Smooth muscle cell (in vitro differentiated cells): Measurements from ENCODE around the gene THOP1. TPM values are rescaled to one million over a fixed set of nuclear protein-coding genes. Genes with fewer than 3 reads are reported as not detected.

Experiments used
- DNase-seq: peaks from one replicate; lab custom pipeline; 2025; ENCODE audit not compliant: unreplicated experiment; lab: John Stamatoyannopoulos, UW
- H2AFZ ChIP-seq: fragments of 200-600 bp; sonication (generic); 2 replicates; pipeline ENCODE4 v1.6.0; 2016; ENCODE audit warnings: antibody characterized with exemption, low read depth, mild to moderate bottlenecking
- H3F3A ChIP-seq: fragments of 200-600 bp; sonication (generic); 2 replicates; pipeline ENCODE4 v1.6.0; 2017; ENCODE audit warnings: antibody characterized with exemption, low read depth
- H3K27ac ChIP-seq: fragments of 200-600 bp; sonication (generic); 2 replicates; pipeline ENCODE4 v1.5.1; 2016; ENCODE audit warnings: low read depth, mild to moderate bottlenecking
- H3K27me3 ChIP-seq: fragments of 200-600 bp; sonication (generic); 2 replicates; pipeline ENCODE4 v1.6.1; 2016; ENCODE audit warnings: low read depth, mild to moderate bottlenecking
- H3K36me3 ChIP-seq: fragments of 200-600 bp; sonication (generic); 2 replicates; pipeline ENCODE4 v1.5.1; 2016; ENCODE audit warnings: low read depth
- H3K4me1 ChIP-seq: fragments of 200-600 bp; sonication (generic); 2 replicates; pipeline ENCODE4 v1.5.1; 2016; ENCODE audit warnings: low read depth
- H3K4me2 ChIP-seq: fragments of 200-600 bp; sonication (generic); 2 replicates; pipeline ENCODE4 v1.6.0; 2016; ENCODE audit warnings: mild to moderate bottlenecking
- H3K4me3 ChIP-seq: fragments of 200-600 bp; sonication (generic); 2 replicates; pipeline ENCODE4 v1.5.1; 2016; ENCODE audit warnings: mild to moderate bottlenecking
- H3K79me2 ChIP-seq: fragments of 200-600 bp; sonication (generic); 2 replicates; pipeline ENCODE4 v1.6.0; 2016; ENCODE audit warnings: low read depth, mild to moderate bottlenecking
- H3K9ac ChIP-seq: fragments of 200-600 bp; sonication (generic); 2 replicates; pipeline ENCODE4 v1.6.0; 2016; ENCODE audit warnings: low read depth
- H3K9me3 ChIP-seq: fragments of 200-600 bp; sonication (generic); replicated peaks from 2 replicates; pipeline ENCODE4 v1.5.1; 2016; ENCODE audit warnings: low read depth
- H4K20me1 ChIP-seq: fragments of 200-600 bp; sonication (generic); 2 replicates; pipeline ENCODE4 v1.6.0; 2016; ENCODE audit warnings: low read depth
- CTCF ChIP-seq: fragments of 200-600 bp; sonication (generic); IDR thresholded peaks from 2 replicates; pipeline ENCODE4 v1.5.1; 2017; ENCODE audit warnings: borderline replicate concordance, mild to moderate bottlenecking, antibody characterized with exemption; ENCODE audit not compliant: insufficient read depth, poor library complexity, severe bottlenecking
- WGBS: methylation state at CpG from one replicate; pipeline ENCODE4 v1.1.7; 2016; ENCODE audit warnings: low lambda C conversion rate; 5-methylcytosine and 5-hydroxymethylcytosine counted together
- polyA plus RNA-seq: library from polyadenylated mRNA; unstranded; fragments of >200 nt; fragmentation: Nextera tagmentation; extraction: Ambion mirVana; gene quantifications from 2 replicates; pipeline ENCODE4 v1.2.1, GENCODE V29; 2016
- total RNA-seq: library from RNA; depleted of rRNA; stranded (reverse); fragments of >200 nt; gene quantifications from 2 replicates; pipeline ENCODE4 v1.2.3, GENCODE V29; 2014

Gene THOP1
- total and polyA plus RNA-seq, 2 experiments from 2014 or later = 40.5 to 65.6 TPM

GRCh38 chr19:2750808-2751437, 34.4 kb upstream of the THOP1 start:
- no peaks in the 10 kb centered on the region for H3F3A ChIP-seq
- H3K4me3 ChIP-seq = no peak overlapping the region
- TF ChIP-seq CTCF = no peak
- H4K20me1 ChIP-seq = no peaks in the 10 kb centered on the region
- no peaks in the 10 kb centered on the region for H3K79me2 ChIP-seq
- H3K9ac ChIP-seq = no peak overlapping the region
- no peak overlapping the region for H3K27ac ChIP-seq
- H3K4me1 ChIP-seq = no peaks in the 10 kb centered on the region
- H3K9me3 ChIP-seq = no peaks in the 10 kb centered on the region
- DNase-seq = no peak
- 91% methylated on average over 17 of the region's 17 CpGs for WGBS
- no peak overlapping the region for H2AFZ ChIP-seq
- no peaks in the 10 kb centered on the region for H3K36me3 ChIP-seq
- peaks cover 3% of the 10 kb centered on the region for H3K27me3 ChIP-seq
- H3K4me2 ChIP-seq = no peak overlapping the region

DNA sequence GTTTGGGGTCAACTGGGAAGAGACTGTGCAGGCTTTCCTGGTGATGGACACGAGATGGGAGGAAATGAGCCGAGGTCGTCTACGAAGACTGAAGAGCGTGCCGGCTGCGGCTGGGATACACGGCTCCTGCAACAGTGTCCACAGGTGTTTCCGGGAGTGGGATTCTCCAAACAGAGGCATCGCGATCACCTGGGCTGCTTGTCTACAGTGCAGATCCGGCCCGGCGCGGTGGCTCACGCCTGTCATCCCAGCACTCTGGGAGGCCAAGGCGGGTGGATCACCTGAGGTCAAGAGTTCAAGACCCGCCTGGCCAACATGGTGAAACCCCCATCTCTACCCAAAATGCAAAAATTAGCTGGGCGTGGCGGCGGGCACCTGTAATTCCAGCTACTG, 33.9 kb upstream of the THOP1 start:
- WGBS = 92% methylated on average over 21 of the region's 21 CpGs
- Histone ChIP-seq H3K27ac (no peak overlapping the region), H3K27me3 (no peaks in the 10 kb centered on the region), H3K9me3 (no peaks in the 10 kb centered on the region), H3K4me3 (no peak overlapping the region), H3K36me3 (no peaks in the 10 kb centered on the region), H3K4me2 (no peak overlapping the region), H4K20me1 (no peaks in the 10 kb centered on the region), H3F3A (no peaks in the 10 kb centered on the region), H3K79me2 (no peaks in the 10 kb centered on the region), H2AFZ (no peak overlapping the region), H3K4me1 (no peaks in the 10 kb centered on the region), H3K9ac (no peak overlapping the region)
- no peak for TF ChIP-seq CTCF
- DNase-seq = no peak

DNA sequence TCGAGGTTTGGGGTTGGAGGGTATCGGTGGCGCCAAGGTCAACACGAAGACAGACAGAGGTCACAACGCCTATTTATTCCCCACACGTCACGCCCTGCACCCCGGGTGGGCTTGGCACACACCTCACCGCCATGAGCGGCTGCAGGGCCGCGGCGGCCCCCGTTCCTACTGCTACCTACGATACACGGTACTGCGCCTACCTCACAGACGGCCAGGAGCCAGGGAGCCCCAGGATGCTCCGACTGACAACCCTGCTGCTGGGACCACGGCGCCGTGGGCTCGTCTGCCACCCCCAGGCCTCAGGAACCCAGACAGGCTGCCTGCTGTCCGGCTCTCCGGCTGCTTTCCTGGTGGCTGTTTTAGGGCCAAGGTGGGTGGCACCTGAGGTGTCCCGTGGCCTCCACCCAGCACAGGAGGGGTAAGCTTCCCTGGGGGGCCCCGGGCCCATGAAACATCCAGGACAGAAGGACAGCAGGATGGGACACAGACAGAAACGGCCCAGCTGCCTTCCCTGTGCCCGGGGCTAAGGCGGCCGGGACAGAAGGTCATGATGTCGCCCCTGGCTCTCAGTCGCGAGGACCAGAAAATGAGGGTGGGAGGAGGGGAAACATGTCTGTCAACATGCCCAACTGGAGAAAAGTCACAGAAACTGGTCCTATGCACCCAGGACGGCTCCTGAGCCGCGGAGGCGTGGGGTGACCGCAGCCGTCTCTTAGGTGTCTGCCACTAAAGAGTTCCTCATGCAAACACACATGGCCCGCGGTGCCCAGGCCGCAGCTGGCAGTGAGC, 30.4 kb upstream of the THOP1 start:
- WGBS = 95% methylated on average over 43 of the region's 43 CpGs
- no peaks in the 10 kb centered on the region for H3K79me2 ChIP-seq
- no peak for DNase-seq
- H3K9me3 ChIP-seq = no peaks in the 10 kb centered on the region
- H3K4me1 ChIP-seq = no peaks in the 10 kb centered on the region
- H3K27ac ChIP-seq = no peak overlapping the region
- no peaks in the 10 kb centered on the region for H3K36me3 ChIP-seq
- TF ChIP-seq CTCF = no peak
- H3K9ac ChIP-seq = no peak overlapping the region
- H3K4me3 ChIP-seq = no peak overlapping the region
- H3K4me2 ChIP-seq = no peak overlapping the region
- no peaks in the 10 kb centered on the region for H3K27me3 ChIP-seq
- H4K20me1 ChIP-seq = peaks cover 6% of the 10 kb centered on the region
- H3F3A ChIP-seq = no peaks in the 10 kb centered on the region
- no peak overlapping the region for H2AFZ ChIP-seq

- no peak overlapping the region for H3K4me2 ChIP-seq
- TF ChIP-seq CTCF = no peak
- WGBS = 97% methylated on average over 16 of the region's 16 CpGs
- H3K4me3 ChIP-seq = no peak overlapping the region
- H3F3A ChIP-seq = no peaks in the 10 kb centered on the region
- no peaks in the 10 kb centered on the region for H3K9me3 ChIP-seq
- H3K4me1 ChIP-seq = no peaks in the 10 kb centered on the region
- H3K27me3 ChIP-seq = no peaks in the 10 kb centered on the region
- H3K9ac ChIP-seq = no peak overlapping the region
- no peaks in the 10 kb centered on the region for H3K79me2 ChIP-seq
- H4K20me1 ChIP-seq = peaks cover 6% of the 10 kb centered on the region
- no peak overlapping the region for H3K27ac ChIP-seq
- H3K36me3 ChIP-seq = no peaks in the 10 kb centered on the region
- no peak for DNase-seq
- no peak overlapping the region for H2AFZ ChIP-seq
These were observed 29.9 kb upstream of the THOP1 start for GRCh38 chr19:2755448-2755705.
